GM18868 (cell line): ENCODE results near the gene IQCM.

Experiments used
- ATAC-seq: cut with Tn5 transposase; IDR thresholded peaks from one replicate; pipeline ENCODE4 v1.9.1; 2021; ENCODE audit warnings: mild to moderate bottlenecking, moderate library complexity; ENCODE audit not compliant: unreplicated experiment

IQCM gene

GRCh38 chr4:149713031-149713430 lies 102.6 kb downstream of the IQCM start:
- no peak for ATAC-seq

- ATAC-seq = no peak
Observed at GRCh38 chr4:149711593-149712365, 103.9 kb downstream of the IQCM start.

DNA sequence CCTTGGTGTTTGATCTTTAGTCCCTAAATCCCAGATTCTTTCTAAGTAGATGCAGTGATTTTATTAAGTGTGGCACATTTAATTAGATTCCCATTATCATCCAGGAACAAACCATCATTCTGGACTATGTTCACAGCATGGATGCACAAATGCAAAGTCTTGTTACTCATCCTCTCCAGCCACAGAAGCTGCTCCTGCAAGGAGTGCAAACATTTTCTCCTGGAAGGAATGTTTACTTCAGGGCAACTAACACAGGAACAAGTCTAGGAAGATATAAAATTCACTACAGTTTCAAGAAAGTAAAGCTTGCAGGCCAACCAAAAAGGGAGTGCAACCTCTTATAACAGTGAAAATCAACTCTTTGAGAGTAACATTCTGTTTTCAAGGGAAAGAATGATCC lies 106.0 kb downstream of the IQCM start:
- no peak for ATAC-seq

DNA sequence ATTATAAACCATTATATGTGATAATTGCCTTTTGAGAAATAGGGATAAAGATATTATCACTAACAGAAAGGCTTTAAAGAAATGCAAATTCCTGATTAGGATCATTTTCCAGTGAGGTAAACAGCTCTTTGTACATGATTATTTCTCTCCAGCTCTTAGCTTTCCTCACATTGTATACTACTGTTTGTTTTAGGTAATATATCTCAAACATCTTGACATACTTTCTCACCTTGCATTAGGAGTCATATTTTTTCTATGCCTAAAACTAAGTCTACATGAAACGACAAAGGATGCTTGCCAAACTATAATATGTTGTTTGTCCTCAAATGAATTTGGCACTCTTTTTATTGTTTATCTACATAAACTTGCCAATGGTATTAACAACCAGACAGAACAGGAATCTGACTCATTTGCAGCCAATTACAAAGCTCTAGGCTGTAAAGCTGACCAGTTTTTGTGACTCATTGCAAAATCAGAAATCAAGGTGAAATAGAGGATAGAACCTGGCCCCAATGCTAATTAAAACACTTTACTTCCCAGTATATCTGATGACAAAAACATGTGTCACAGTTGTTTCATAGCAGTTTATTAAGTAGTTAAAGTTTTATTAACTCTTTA lies 107.0 kb downstream of the IQCM start:
- no peak for ATAC-seq

GRCh38 chr4:149707862-149708261 lies 107.8 kb downstream of the IQCM start:
- no peak for ATAC-seq

DNA sequence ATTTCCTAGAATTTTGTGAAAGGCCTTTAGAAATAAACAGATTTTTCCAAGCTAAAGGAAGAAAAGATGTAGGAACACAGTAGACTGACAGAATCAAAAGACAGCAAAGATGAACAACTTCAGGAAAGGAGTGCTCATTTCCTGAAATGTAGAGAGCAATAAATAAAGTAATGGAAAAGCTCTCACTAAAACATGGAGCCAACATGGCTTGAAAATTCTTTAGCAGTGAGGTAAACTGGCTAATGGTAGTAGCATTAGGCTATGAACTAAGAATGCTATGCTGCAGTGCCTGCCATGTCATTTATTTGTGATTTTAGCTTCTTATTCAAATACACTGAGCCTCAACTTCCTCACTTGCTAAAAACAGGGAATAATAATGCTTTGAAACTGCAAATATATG lies 108.7 kb downstream of the IQCM start:
- no peak for ATAC-seq

- ATAC-seq = peak; percentile 67
Observed at GRCh38 chr4:149702414-149703293, 113.0 kb downstream of the IQCM start.

DNA sequence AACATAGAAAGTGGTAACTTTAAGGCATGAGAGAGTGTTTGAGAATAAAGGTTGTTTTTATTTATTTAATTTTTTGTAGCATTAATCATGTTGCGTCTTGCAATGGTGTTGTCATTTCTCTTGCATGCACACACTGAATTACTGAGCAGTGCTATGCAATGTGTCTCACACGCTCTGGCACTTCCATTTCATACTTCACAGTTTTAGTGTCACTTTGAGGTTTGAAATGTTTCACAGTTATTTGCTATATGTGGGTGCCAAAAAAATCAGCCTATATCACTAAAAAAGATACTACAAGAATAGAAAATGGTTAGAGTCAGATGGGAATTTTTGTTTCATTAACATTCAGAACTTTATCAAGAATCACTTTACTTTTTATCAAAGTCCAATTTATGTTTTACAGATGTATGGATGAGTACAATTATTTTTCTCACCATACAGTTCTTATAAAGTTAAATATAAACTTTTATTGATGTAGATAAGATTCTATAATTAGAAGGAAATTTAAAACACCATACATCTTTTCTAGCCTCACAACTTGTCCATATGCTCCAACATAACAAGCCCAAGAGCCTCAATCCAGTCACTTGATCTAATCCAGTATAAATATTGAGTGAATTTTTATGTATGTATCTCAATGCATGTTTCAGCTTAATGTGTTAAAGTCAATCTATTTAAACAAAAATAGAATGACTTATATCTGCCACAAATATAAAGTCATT lies 114.0 kb downstream of the IQCM start:
- no peak for ATAC-seq

DNA sequence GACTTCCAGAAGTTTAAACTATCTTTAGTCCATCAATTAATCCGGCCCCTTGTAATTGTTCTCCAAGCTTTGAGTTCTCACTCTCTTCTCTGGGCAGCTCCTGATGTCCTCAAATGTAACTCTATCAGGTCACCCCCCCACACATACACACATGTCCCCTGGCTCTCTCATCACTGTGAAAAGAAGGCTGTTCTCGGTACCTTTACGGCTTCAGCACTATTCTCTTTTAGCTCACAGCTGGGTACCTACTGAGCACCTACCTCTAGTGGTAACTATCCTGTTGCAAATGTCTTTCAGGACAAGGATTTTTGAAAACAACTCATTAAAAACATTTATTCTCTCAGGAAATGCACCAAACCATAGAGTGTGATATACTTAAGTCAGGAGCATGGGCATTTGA lies 115.4 kb downstream of the IQCM start:
- ATAC-seq = no peak

- no peak for ATAC-seq
Observed at GRCh38 chr4:149699642-149700041, 116.0 kb downstream of the IQCM start.

DNA sequence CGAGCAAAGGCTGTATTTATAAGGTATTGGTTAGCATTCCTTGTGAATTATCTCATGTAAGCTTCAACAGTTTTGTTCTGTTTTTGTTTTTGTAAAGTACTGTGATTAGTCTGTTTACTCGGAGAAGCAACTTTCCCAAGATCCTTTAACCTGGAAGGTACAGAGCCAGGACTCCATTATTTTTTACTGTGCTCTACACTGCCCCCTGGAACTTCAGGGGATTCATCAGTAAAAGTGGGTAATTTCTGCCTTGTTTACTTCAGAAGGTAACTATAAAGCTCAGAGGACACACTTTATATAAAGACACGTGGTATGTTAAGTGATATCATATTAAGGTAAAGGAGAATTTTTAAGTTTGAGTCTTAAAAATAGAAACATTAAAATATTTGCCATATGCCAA lies 124.9 kb downstream of the IQCM start:
- ATAC-seq = no peak

DNA sequence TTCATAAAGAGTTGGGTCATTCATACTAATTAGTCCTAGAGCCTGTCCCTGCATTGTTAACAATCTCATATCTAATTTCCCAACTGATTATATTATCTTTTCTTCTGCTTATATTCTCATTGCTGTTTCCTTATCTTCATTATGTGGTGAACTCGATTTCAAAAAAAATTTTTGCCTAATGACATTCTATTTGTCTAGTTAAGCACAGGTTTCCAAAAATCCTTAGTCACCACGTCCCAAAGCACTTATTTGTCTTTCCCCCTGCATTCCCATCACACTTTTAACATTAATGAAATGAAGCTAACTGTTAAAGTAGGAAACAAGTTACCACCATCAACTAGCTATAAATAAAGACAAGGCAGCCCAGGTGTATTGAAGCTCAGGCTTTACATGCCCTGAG lies 131.1 kb downstream of the IQCM start:
- ATAC-seq = no peak

GRCh38 chr4:149676076-149676475 lies 139.6 kb downstream of the IQCM start:
- peak; percentile 99 for ATAC-seq

DNA sequence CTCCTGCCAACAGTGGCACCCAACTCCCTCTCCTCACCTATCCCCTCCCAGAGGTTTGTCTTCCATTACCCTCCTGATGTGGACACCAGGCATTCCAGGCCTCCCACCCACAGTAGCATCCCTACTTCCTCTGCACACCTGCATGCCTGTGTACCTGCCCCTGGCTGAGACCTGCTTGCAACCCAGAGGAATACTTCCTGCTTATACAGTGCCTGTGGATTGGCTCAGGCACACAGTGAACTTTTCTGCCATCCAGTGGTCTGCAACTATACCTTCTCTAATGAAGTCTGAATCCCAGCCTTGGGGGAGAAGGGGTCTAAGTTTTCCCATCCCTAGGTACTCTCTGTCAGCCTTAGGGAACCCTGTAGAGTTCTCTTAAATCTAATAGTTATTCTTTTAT lies 169.9 kb downstream of the IQCM start:
- ATAC-seq = no peak

DNA sequence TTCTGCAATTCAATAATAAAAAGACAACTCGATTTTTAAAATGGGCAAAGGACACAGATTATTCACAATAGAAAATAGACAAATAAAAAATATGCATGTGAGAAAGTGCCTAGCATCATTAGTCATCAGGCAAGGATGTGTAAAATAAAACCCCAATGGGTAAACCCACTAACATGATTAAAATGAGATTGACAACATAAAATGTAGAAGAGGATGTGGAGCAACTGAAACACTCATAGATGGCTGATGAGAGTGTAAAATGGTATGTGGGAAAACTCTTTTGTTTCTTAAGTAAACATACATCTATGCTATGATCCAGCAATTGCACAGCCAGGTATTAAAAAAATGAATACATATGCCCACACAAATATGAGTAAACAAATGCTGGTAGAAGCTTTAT lies 177.6 kb downstream of the IQCM start:
- no peak for ATAC-seq

- ATAC-seq = no peak
Observed at GRCh38 chr4:149634368-149634767, 181.3 kb downstream of the IQCM start.

- no peak for ATAC-seq
Observed at GRCh38 chr4:149631629-149632028, 184.0 kb downstream of the IQCM start.

GRCh38 chr4:149630064-149630463 lies 185.6 kb downstream of the IQCM start:
- ATAC-seq = no peak

DNA sequence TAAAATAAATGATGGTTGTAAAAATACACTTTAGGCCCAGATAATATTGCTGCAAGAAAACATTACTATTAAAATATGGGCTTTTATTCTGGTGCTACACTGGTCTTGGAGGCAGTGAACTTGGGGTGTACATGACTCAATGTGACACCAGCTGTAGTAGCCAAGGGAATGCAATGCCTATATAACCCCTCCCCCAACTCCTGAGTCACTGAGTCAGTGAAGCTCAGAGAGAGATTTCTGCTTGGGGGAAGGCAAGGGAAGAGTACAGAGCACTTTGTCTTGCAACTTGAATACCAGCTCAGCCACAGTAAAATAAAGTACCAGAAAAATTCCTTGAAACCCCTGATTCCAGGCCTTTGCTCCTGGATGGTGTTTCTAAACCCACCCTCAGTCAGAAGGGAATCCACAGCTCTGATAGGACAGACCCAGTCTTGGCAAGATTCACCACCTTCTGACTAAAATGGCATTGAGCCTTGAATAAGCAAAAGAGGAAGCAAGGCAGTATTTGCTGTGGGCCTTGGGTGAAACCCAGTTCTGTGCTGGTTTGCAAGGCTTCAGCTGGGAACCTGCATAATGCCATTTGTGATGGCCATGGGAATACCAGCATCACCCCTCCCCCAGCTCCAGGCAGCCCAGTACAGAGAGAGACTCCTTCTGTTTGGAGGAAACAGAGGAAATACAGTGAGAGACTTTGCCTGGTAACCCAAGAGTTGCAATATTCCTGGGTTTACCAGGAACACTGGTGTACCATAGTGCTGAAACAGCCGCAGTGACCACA lies 209.9 kb downstream of the IQCM start:
- ATAC-seq = no peak

- ATAC-seq = no peak
Observed at GRCh38 chr4:149604827-149605226, 210.8 kb downstream of the IQCM start.
